Body of pancreas (tissue), 4 donors: Measurements from ENCODE around the gene C1orf35. TPM values are rescaled to one million over a fixed set of nuclear protein-coding genes. Genes with fewer than 3 reads are reported as not detected.
A peak's percentile ranks its signal among the peaks of the same experiment; 100 is the strongest.

Experiments used
- ATAC-seq: fragments of 150-250 bp; one replicate; pipeline ENCODE4 v1.9.1; 2016
- DNase-seq, 4 donors: peaks; one replicate each; pipeline ENCODE4 v3.0.0-alpha.2; 2019
- H3K27ac ChIP-seq, 4 donors: fragments of 200-600 bp; sonication (generic); 1 replicate in 3 of 4; 2 replicates in 1 of 4; pipeline versions ENCODE4 v1.5.1 to v1.6.1; 2016 to 2019; ENCODE audit warnings: mild to moderate bottlenecking in 1 of 4, mixed read lengths in 1 of 4, moderate library complexity in 1 of 4
- H3K27me3 ChIP-seq, 2 donors: fragments of 200-600 bp; sonication (generic); one replicate each; pipeline ENCODE4 v1.6.0; 2016; ENCODE audit warnings: mild to moderate bottlenecking in 1 of 2
- H3K36me3 ChIP-seq, 2 donors: fragments of 200-600 bp; sonication (generic); replicated peaks in 1 of 2; 2 replicates each; pipeline ENCODE4 v1.5.1; 2016; ENCODE audit warnings: low read depth in 2 of 2; ENCODE audit not compliant: insufficient read depth in 1 of 2
- H3K4me1 ChIP-seq: fragments of 200-600 bp; sonication (generic); one replicate; pipeline ENCODE4 v1.6.0; 2016
- H3K4me3 ChIP-seq, 2 donors: fragments of 200-600 bp; sonication (generic); 1 replicate in 1 of 2; 2 replicates in 1 of 2; pipeline ENCODE4 v1.5.1; 2016 to 2019
- H3K9me3 ChIP-seq, 3 donors: fragments of 200-600 bp; sonication (generic); 1 replicate in 2 of 3; 2 replicates in 1 of 3; pipeline ENCODE4 v1.5.1; 2016
- CTCF ChIP-seq, 7 experiments: fragments of 450-650 bp in 4 of 7; fragments of 200-600 bp in 3 of 7; sonication (generic) in 3 of 7; IDR thresholded peaks; one replicate each; pipeline ENCODE4 v1.5.1; 2016 to 2019; ENCODE audit warnings: antibody characterized with exemption in 7 of 7
- POLR2A ChIP-seq, 3 donors: fragments of 450-650 bp; IDR thresholded peaks; one replicate each; pipeline ENCODE4 v1.6.1; 2016; ENCODE audit warnings: antibody characterized with exemption in 3 of 3, mild to moderate bottlenecking in 2 of 3
- WGBS, 2 donors: methylation state at CpG; one replicate each; pipeline ENCODE4 v1.1.5; 2017; 5-methylcytosine and 5-hydroxymethylcytosine counted together
- intact Hi-C: fragments of 100-400 bp; cut with DNase I; formaldehyde crosslinking; loops from one replicate; pipeline ENCODE4 v1.15.1; 2023
- total RNA-seq, 2 donors: library from RNA; depleted of rRNA; stranded (reverse); fragments of >200 nt; gene quantifications; one replicate each; pipeline ENCODE4 v1.1.0, GENCODE V29; 2016

The C1orf35 gene
- total RNA-seq, 2 donors from 2014 or later, result 10.9 to 71.2 TPM

GRCh38 chr1:228082918-228083870, 19.9 kb downstream of the C1orf35 start:
- intact Hi-C loops, result no loop called here
- Histone ChIP-seq H3K9me3 (no peaks in the 10 kb centered on the region), H3K27me3 (no peaks in the 10 kb centered on the region), H3K4me3 (peak overlapping the region; percentile 77 to 91), H3K27ac (peak overlapping the region; percentile 99 to 100 (median 100)), H3K4me1 (peaks cover 51% of the 10 kb centered on the region), H3K36me3 (no peaks in the 10 kb centered on the region)
- 1% methylated on average over 23 to 79 of the region's 79 CpGs for WGBS, 2 donors
- no peak for TF ChIP-seq CTCF (IDR thresholded peaks at IDR 0.05)
- TF ChIP-seq POLR2A (IDR thresholded peaks at IDR 0.05), result peak in 2 of 3 donors; percentile 82 to 84
- ATAC-seq, result peak; percentile 46
- peak; percentile 65 to 72 (median 70) for DNase-seq

GRCh38 chr1:228082214-228082917, 20.8 kb downstream of the C1orf35 start, which contains the start of gene ARF1:
TSS of gene ARF1 (plus strand) at chr1:228082708. CDS start at chr1:228097115, 14,407 bp downstream.
- ATAC-seq, result peak; percentile 93
- 0% methylated on average over 87 of the region's 87 CpGs; no CpG with 5 or more reads in 1 of the 2 donors for WGBS, 2 donors

GRCh38 chr1:228081578-228082213, 21.4 kb downstream of the C1orf35 start:
- Histone ChIP-seq H3K36me3 (no peaks in the 10 kb centered on the region), H3K27me3 (no peaks in the 10 kb centered on the region), H3K27ac (peak overlapping the region; percentile 60 to 100 (median 100)), H3K4me3 (peak overlapping the region; percentile 68 to 91), H3K9me3 (no peaks in the 10 kb centered on the region), H3K4me1 (peaks cover 36% of the 10 kb centered on the region)
- DNase-seq, result peak in 2 of 4 donors; percentile 33 to 36
- peak; percentile 8 for ATAC-seq
- 9% methylated on average over 27 of the region's 31 CpGs; no CpG with 5 or more reads in 1 of the 2 donors for WGBS, 2 donors
- TF ChIP-seq CTCF (IDR thresholded peaks at IDR 0.05) (no peak), POLR2A (IDR thresholded peaks at IDR 0.05) (no peak)
- intact Hi-C loops, result no loop called here

More at GRCh38 chr1:228082214-228082917, 20.8 kb downstream of the C1orf35 start, which contains the start of gene ARF1:
- intact Hi-C loops, result no loop called here
- no peaks in the 10 kb centered on the region for H3K27me3 ChIP-seq
- peak within 1 kb of the TSS; percentile 99 to 100 (median 100) for H3K27ac ChIP-seq
- no peaks in the 10 kb centered on the region for H3K36me3 ChIP-seq
- H3K4me1 ChIP-seq, result peaks cover 43% of the 10 kb centered on the region
- TF ChIP-seq CTCF (IDR thresholded peaks at IDR 0.05), result peak in 2 of 7 experiments; percentile 28 to 42
- TF ChIP-seq POLR2A (IDR thresholded peaks at IDR 0.05), result peak; percentile 75 to 92 (median 81)
- peak; percentile 93 to 95 (median 94) for DNase-seq
- peak within 1 kb of the TSS; percentile 77 to 91 for H3K4me3 ChIP-seq
- H3K9me3 ChIP-seq, result no peaks in the 10 kb centered on the region

GRCh38 chr1:228081144-228081543, 22.0 kb downstream of the C1orf35 start:
- Histone ChIP-seq H3K27ac (peak overlapping the region in 1 of 4 donors; percentile 99), H3K4me3 (no peak overlapping the region), H3K36me3 (no peaks in the 10 kb centered on the region), H3K4me1 (peaks cover 31% of the 10 kb centered on the region), H3K27me3 (no peaks in the 10 kb centered on the region), H3K9me3 (no peaks in the 10 kb centered on the region)
- 59 to 74% methylated on average over 5 to 7 of the region's 7 CpGs for WGBS, 2 donors
- DNase-seq (peak in 3 of 4 donors; percentile 5 to 12 (median 8)), ATAC-seq (no peak)
- intact Hi-C loops, result no loop called here
- no peak for TF ChIP-seq POLR2A (IDR thresholded peaks at IDR 0.05)
- TF ChIP-seq CTCF (IDR thresholded peaks at IDR 0.05), result no peak
